Brain pericyte (primary cell): ENCODE data around the gene KLRG1.

Experiments used
- DNase-seq: peaks from one replicate; pipeline ENCODE4 v3.0.0-alpha.2; 2012; ENCODE audit warnings: low read depth, low spot score

Gene KLRG1

GRCh38 chr12:8989413-8989812 lies at the start of gene KLRG1:
TSS of gene KLRG1 (plus strand) at chr12:8989546. CDS start at chr12:8989636, 90 bp downstream.
- no peak for DNase-seq

- no peak for DNase-seq
Observed at GRCh38 chr12:8941691-8942478, 47.5 kb upstream of the KLRG1 start.

GRCh38 chr12:8943565-8944186 lies 45.7 kb upstream of the KLRG1 start:
- no peak for DNase-seq

- no peak for DNase-seq
Observed at GRCh38 chr12:8946733-8947132, 42.6 kb upstream of the KLRG1 start.

- DNase-seq: no peak
Observed at GRCh38 chr12:8947737-8948136, 41.6 kb upstream of the KLRG1 start.

- DNase-seq: no peak
Observed at GRCh38 chr12:8948701-8949341, 40.5 kb upstream of the KLRG1 start.

GRCh38 chr12:8949342-8950220 lies 39.8 kb upstream of the KLRG1 start, which contains the start of gene M6PR:
TSS of gene M6PR (minus strand) at chr12:8949645. CDS start at chr12:8946404, 3,241 bp downstream.
- DNase-seq: peak; percentile 82

- no peak for DNase-seq
Observed at GRCh38 chr12:8950221-8950527, 39.2 kb upstream of the KLRG1 start.

- no peak for DNase-seq
Observed at GRCh38 chr12:8950702-8951478, 38.5 kb upstream of the KLRG1 start.

- no peak for DNase-seq
Observed at GRCh38 chr12:8951744-8952143, 37.6 kb upstream of the KLRG1 start.

- DNase-seq: no peak
Observed at GRCh38 chr12:8953773-8954402, 35.5 kb upstream of the KLRG1 start.

GRCh38 chr12:8956073-8956472 lies 33.3 kb upstream of the KLRG1 start:
- DNase-seq: no peak

- DNase-seq: no peak
Observed at GRCh38 chr12:8956772-8957171, 32.6 kb upstream of the KLRG1 start.

GRCh38 chr12:8957561-8957960 lies 31.8 kb upstream of the KLRG1 start:
- DNase-seq: no peak

- no peak for DNase-seq
Observed at GRCh38 chr12:8958066-8958465, 31.3 kb upstream of the KLRG1 start.

GRCh38 chr12:8960176-8960575 lies 29.2 kb upstream of the KLRG1 start:
- no peak for DNase-seq

- DNase-seq: no peak
Observed at GRCh38 chr12:8968761-8969160, 20.6 kb upstream of the KLRG1 start.

- no peak for DNase-seq
Observed at GRCh38 chr12:8969861-8970411, 19.4 kb upstream of the KLRG1 start.

- no peak for DNase-seq
Observed at GRCh38 chr12:8970432-8970831, 18.9 kb upstream of the KLRG1 start.

- DNase-seq: no peak
Observed at GRCh38 chr12:8980137-8980536, 9.2 kb upstream of the KLRG1 start.
